HG03045 (cell line): ENCODE data around the gene DDX43.
"Not testable (repeated sequence)": the region's sequence is repeated elsewhere in the genome, so short reads cannot be mapped to it uniquely, and the experiment has no call there.

Experiments
- ATAC-seq: cut with Tn5 transposase; IDR thresholded peaks from one replicate; pipeline ENCODE4 v1.9.1; 2021; ENCODE audit warnings: mild to moderate bottlenecking, moderate library complexity; ENCODE audit not compliant: unreplicated experiment

DDX43 gene

DNA sequence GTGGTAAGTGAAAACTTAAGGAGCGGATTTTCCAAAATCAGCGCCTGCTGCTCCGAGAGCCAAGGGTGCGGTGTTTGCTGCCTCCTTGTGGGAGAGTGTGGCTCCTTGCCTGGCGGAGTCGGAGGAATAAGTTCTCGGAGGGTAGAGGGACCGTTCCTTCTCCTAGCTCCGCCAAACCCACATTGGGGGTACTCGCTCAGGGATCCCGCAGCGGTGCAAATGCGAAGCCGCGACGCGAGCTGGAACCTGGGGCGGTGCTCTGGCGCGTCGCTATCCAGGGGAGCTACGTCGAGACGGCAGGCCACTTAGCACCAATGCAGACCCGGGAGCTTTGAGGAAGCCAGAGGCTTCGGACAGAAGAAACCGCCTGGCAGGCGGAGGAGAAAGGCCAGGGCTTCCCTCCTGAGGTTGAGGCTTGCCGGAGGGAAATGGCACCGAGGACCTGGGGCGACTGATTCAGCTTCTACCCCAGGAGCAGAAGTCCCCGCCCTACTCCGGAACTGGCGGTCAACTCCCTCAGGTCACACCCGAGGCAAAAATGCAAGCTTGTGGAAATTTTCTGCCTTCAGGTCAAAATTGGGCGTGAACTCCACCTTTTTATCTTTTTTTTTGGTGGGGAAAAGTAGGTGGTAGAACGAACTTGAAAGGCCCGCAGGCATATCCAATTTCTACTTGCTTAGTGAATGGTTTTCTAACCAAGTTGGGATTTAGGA lies 5.7 kb upstream of the DDX43 start:
- peak; percentile 85 for ATAC-seq

GRCh38 chr6:73389854-73390253 lies 4.8 kb upstream of the DDX43 start:
- no peak for ATAC-seq

- no peak for ATAC-seq
These were observed 3.0 kb upstream of the DDX43 start for GRCh38 chr6:73391675-73392074.

- not testable (repeated sequence) for ATAC-seq
These were observed 2.4 kb upstream of the DDX43 start for GRCh38 chr6:73392188-73392587.

- no peak for ATAC-seq
These were observed 1.4 kb upstream of the DDX43 start for GRCh38 chr6:73393278-73393677.

DNA sequence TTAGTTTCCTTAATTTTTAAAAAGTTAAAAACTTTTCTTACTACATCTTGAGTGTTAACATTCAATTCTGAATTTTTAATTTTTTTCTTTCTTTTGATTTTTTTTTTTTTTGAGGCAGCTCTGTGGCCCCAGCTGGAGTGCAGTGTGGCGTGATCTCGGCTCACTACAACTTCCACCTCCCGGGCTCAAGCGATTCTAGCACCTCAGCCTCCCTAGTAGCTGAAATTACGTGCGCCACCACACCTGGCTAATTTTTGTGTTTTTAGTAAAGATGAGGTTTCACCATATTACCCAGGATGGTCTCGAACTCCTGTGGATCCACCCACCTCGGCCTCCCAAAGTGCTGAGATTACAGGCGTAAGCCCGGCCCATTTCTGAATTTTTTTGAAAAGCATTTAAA lies 1.2 kb downstream of the DDX43 start:
- ATAC-seq: no peak

GRCh38 chr6:73400656-73401055 lies 6.0 kb downstream of the DDX43 start:
- ATAC-seq: no peak

DNA sequence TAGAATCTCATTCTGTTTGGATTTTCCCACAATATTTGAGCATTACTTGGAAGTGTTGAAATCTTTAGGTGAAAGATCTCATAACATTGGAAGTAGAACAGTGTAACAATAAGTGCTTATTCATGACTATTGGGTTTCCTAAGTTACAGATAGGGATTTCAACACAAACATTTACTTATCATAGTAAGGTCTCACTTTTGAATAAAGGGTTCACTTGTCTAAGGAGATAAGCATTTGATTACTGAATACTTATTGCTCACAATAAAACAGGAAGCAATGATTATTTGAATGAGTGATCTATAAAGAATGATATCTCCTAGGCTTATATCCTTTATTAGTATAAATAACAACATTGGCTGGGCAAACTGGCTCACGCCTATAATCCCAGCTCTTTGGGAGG lies 14.8 kb downstream of the DDX43 start:
- ATAC-seq: no peak

GRCh38 chr6:73413102-73413501 lies 18.5 kb downstream of the DDX43 start:
- no peak for ATAC-seq

GRCh38 chr6:73418081-73418741 lies 23.6 kb downstream of the DDX43 start:
- no peak for ATAC-seq

GRCh38 chr6:73421534-73421933 lies 26.9 kb downstream of the DDX43 start:
- no peak for ATAC-seq

GRCh38 chr6:73435236-73435635 lies 40.6 kb downstream of the DDX43 start:
- no peak for ATAC-seq

- ATAC-seq: no peak
These were observed 48.9 kb downstream of the DDX43 start for GRCh38 chr6:73443555-73443954.

GRCh38 chr6:73451223-73452106 lies 56.8 kb downstream of the DDX43 start:
- ATAC-seq: peak; percentile 42

- peak; percentile 84 for ATAC-seq
These were observed 57.5 kb downstream of the DDX43 start, which contains the start of gene CGAS for GRCh38 chr6:73452107-73452461. Gene CGAS (minus strand): TSS chr6:73452297. CDS start chr6:73452181, 116 bp downstream.

- ATAC-seq: no peak
These were observed 61.4 kb downstream of the DDX43 start for GRCh38 chr6:73455865-73456629.

- not testable (repeated sequence) for ATAC-seq
These were observed 64.8 kb downstream of the DDX43 start for GRCh38 chr6:73459474-73459873.

- ATAC-seq: no peak
These were observed 65.4 kb downstream of the DDX43 start for GRCh38 chr6:73460056-73460455.

DNA sequence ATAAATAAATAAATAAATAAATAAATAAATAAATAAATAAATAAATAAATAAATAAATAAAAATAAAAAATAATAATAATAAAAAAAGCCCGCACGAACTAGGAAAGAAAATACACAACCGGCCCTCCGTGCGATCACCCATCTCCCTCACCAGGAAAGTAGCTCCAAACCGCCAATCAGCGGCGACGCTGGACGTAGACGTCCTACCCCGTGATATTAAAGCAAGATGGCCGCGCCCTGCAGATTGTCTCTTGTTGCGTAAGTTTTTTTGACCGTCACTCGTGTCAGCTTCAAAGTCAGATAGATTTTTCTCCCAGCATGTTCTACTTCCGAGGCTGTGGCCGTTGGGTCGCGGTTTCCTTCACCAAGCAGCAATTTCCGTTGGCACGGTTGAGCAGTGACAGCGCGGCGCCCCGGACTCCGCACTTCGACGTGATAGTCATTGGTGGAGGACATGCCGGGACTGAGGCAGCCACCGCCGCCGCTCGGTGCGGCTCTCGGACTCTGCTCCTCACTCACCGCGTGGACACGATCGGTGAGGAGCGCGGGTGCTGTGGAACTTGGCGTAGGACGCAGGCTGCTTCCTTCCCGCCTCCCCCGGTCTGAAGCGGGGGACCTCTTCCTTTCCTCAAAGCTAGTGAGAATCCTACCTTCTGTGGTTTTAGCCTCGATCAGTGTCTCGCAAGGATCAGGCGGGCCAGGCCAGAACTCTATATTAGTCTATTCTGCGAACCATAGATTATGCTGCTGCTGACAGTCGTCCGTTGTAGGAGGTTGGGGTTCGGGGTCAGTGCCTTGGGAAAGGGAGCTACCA lies 67.1 kb downstream of the DDX43 start, which contains the start of gene MTO1:
MTO1 (plus strand) TSS at position 201 of the 814 bp plus-strand sequence; CDS start at position 319, 118 bp downstream.
- peak; percentile 94 for ATAC-seq
